Measurements from ENCODE around the gene BCL2L11.

DNA sequence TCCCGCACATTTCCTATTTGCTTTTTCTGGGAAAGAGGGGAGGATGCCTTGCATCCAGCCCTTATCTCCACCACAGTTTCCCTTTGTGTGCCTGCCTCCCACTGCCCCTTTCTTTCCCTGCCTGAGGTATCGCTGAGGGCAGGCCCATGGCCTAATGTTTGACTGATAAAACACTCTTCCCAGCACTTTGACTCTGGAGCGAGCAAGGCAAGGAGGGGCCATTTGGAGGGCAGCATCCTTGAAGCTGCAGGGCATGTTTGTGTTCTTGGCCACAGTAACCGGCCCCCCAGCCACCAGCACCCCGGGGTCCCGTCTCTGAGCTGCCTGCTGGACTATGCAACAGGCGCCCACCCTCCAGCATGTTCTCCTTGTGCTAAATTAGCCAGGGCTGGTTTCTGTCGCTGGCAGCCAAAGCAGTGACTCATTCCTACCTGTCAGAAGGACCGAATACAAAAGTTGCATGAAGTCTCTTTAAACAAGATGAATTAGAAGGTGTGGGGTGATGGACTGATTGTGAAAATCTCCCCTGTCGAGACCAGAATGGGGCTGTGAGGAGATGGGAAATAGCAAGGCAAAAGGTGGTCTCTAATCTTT is 50.7 kb downstream of the BCL2L11 start:
- TF ChIP-seq, protein P1, sequence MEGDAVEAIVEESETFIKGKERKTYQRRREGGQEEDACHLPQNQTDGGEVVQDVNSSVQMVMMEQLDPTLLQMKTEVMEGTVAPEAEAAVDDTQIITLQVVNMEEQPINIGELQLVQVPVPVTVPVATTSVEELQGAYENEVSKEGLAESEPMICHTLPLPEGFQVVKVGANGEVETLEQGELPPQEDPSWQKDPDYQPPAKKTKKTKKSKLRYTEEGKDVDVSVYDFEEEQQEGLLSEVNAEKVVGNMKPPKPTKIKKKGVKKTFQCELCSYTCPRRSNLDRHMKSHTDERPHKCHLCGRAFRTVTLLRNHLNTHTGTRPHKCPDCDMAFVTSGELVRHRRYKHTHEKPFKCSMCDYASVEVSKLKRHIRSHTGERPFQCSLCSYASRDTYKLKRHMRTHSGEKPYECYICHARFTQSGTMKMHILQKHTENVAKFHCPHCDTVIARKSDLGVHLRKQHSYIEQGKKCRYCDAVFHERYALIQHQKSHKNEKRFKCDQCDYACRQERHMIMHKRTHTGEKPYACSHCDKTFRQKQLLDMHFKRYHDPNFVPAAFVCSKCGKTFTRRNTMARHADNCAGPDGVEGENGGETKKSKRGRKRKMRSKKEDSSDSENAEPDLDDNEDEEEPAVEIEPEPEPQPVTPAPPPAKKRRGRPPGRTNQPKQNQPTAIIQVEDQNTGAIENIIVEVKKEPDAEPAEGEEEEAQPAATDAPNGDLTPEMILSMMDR (IDR thresholded peaks at IDR 0.05): no peak
- TF ChIP-seq POLR2A (IDR thresholded peaks at IDR 0.05): no peak

Data from ovary (tissue), 3 donors.